Neural crest cell (in vitro differentiated cells): ENCODE results near the gene ACOT13. TPM values are rescaled to one million over a fixed set of nuclear protein-coding genes. Genes with fewer than 3 reads are reported as not detected.

ENCODE experiments used
- DNase-seq: peaks from one replicate; pipeline ENCODE4 v3.0.0; 2021; ENCODE audit warnings: low read depth, mixed read lengths, low spot score
- H3K27ac Mint-ChIP-seq: one replicate; pipeline ENCODE4 v1.8.0; 2021; ENCODE audit warnings: mild to moderate bottlenecking, mixed read lengths; ENCODE audit not compliant: unreplicated experiment
- H3K27me3 Mint-ChIP-seq: 2 replicates; pipeline ENCODE4 v1.8.0; 2021; ENCODE audit warnings: low read depth, mild to moderate bottlenecking, mixed read lengths
- H3K36me3 Mint-ChIP-seq: 2 replicates; pipeline ENCODE4 v1.8.0; 2021; ENCODE audit warnings: low read depth, mild to moderate bottlenecking, mixed read lengths
- H3K4me1 Mint-ChIP-seq: 2 replicates; pipeline ENCODE4 v1.8.0; 2021; ENCODE audit warnings: mixed read lengths
- H3K4me3 Mint-ChIP-seq: one replicate; pipeline ENCODE4 v1.8.0; 2021; ENCODE audit warnings: mild to moderate bottlenecking, mixed read lengths
- H3K9me3 Mint-ChIP-seq: 2 replicates; pipeline ENCODE4 v1.8.0; 2021; ENCODE audit warnings: mixed read lengths
- CTCF ChIP-seq: fragments of 200-600 bp; sonication (generic); conservative IDR thresholded peaks from 2 replicates; pipeline ENCODE4 v1.5.0; 2021; ENCODE audit warnings: antibody characterized with exemption, mild to moderate bottlenecking
- total RNA-seq: library from RNA; stranded (reverse); gene quantifications from 2 replicates; pipeline ENCODE4 v1.2.1, GENCODE V29; 2021

The ACOT13 gene
- total RNA-seq, 1 donor from 2014 or later, result 27.4 TPM

- Mint-ChIP-seq H3K9me3 (peaks cover 3% of the 10 kb centered on the region), H3K4me1 (peaks cover 8% of the 10 kb centered on the region), H3K36me3 (peaks cover 2% of the 10 kb centered on the region), H3K27me3 (peaks cover 46% of the 10 kb centered on the region), H3K27ac (no peak overlapping the region), H3K4me3 (no peak overlapping the region)
- no peak for DNase-seq
- no peak for TF ChIP-seq CTCF
These were observed 23.0 kb upstream of the ACOT13 start for GRCh38 chr6:24643920-24644319.

- H3K36me3 Mint-ChIP-seq, result no peaks in the 10 kb centered on the region
- no peak overlapping the region for H3K27ac Mint-ChIP-seq
- H3K4me1 Mint-ChIP-seq, result peaks cover 8% of the 10 kb centered on the region
- peaks cover 46% of the 10 kb centered on the region for H3K27me3 Mint-ChIP-seq
- H3K9me3 Mint-ChIP-seq, result no peaks in the 10 kb centered on the region
- no peak for TF ChIP-seq CTCF
- no peak for DNase-seq
- no peak overlapping the region for H3K4me3 Mint-ChIP-seq
These were observed 22.5 kb upstream of the ACOT13 start for GRCh38 chr6:24644377-24644776.

GRCh38 chr6:24646771-24647170, 20.1 kb upstream of the ACOT13 start:
- peaks cover 33% of the 10 kb centered on the region for H3K27me3 Mint-ChIP-seq
- H3K4me1 Mint-ChIP-seq, result peaks cover 8% of the 10 kb centered on the region
- H3K36me3 Mint-ChIP-seq, result no peaks in the 10 kb centered on the region
- no peaks in the 10 kb centered on the region for H3K9me3 Mint-ChIP-seq
- H3K4me3 Mint-ChIP-seq, result peak overlapping the region; percentile 92
- no peak for DNase-seq
- no peak overlapping the region for H3K27ac Mint-ChIP-seq
- TF ChIP-seq CTCF, result no peak

- Mint-ChIP-seq H3K36me3 (peaks cover 3% of the 10 kb centered on the region), H3K9me3 (no peaks in the 10 kb centered on the region), H3K27ac (no peak overlapping the region), H3K4me3 (no peak overlapping the region), H3K27me3 (peaks cover 31% of the 10 kb centered on the region), H3K4me1 (peaks cover 8% of the 10 kb centered on the region)
- no peak for TF ChIP-seq CTCF
- no peak for DNase-seq
These were observed 18.6 kb upstream of the ACOT13 start for GRCh38 chr6:24648276-24648675.

GRCh38 chr6:24649691-24650090, 17.2 kb upstream of the ACOT13 start:
- no peak overlapping the region for H3K27ac Mint-ChIP-seq
- TF ChIP-seq CTCF, result no peak

GRCh38 chr6:24650365-24650764, 16.5 kb upstream of the ACOT13 start:
- no peaks in the 10 kb centered on the region for H3K9me3 Mint-ChIP-seq
- H3K36me3 Mint-ChIP-seq, result peaks cover 4% of the 10 kb centered on the region
- peaks cover 11% of the 10 kb centered on the region for H3K27me3 Mint-ChIP-seq
- TF ChIP-seq CTCF, result no peak
- no peak for DNase-seq
- peaks cover 5% of the 10 kb centered on the region for H3K4me1 Mint-ChIP-seq
- no peak overlapping the region for H3K4me3 Mint-ChIP-seq
- H3K27ac Mint-ChIP-seq, result no peak overlapping the region

More at GRCh38 chr6:24649691-24650090, 17.2 kb upstream of the ACOT13 start:
- Mint-ChIP-seq H3K36me3 (peaks cover 4% of the 10 kb centered on the region), H3K4me3 (no peak overlapping the region), H3K4me1 (peaks cover 8% of the 10 kb centered on the region), H3K9me3 (no peaks in the 10 kb centered on the region), H3K27me3 (peaks cover 18% of the 10 kb centered on the region)
- DNase-seq, result no peak
